ENCODE measurements around the gene COL2A1.

The COL2A1 gene

GRCh38 chr12:48012070-48012469 lies 7.8 kb upstream of the COL2A1 start:
- no peak for DNase-seq (ENCODE audit: low spot score)

GRCh38 chr12:48010366-48010970 lies 6.2 kb upstream of the COL2A1 start:
- no peak for DNase-seq (ENCODE audit: low spot score)

- no peak for DNase-seq (ENCODE audit: low spot score)
Observed at GRCh38 chr12:48009471-48009870, 5.2 kb upstream of the COL2A1 start.

- no peak for DNase-seq (ENCODE audit: low spot score)
Observed at GRCh38 chr12:48008950-48009349, 4.7 kb upstream of the COL2A1 start.

- no peak for DNase-seq (ENCODE audit: low spot score)
Observed at GRCh38 chr12:48008349-48008748, 4.1 kb upstream of the COL2A1 start.

- DNase-seq (ENCODE audit: low spot score): no peak
Observed at GRCh38 chr12:48007206-48007605, 2.9 kb upstream of the COL2A1 start.

DNA sequence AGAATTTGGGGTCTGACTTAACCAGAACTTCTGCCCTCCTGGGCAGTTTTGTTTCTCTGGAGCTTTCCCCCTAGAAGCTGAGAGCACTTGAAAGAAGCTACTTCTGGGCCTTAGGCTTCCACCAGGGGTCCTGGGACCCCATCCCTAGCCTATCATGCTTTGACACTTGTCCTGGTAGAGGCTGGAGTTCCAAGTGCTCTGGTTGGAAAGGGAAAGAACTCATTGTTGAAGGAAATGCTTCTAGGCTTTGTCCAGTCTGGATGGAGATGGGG lies 1.4 kb upstream of the COL2A1 start:
- no peak for DNase-seq (ENCODE audit: low spot score)

- DNase-seq (ENCODE audit: low spot score): no peak
Observed at GRCh38 chr12:48005001-48005749, 899 bp upstream of the COL2A1 start.

DNA sequence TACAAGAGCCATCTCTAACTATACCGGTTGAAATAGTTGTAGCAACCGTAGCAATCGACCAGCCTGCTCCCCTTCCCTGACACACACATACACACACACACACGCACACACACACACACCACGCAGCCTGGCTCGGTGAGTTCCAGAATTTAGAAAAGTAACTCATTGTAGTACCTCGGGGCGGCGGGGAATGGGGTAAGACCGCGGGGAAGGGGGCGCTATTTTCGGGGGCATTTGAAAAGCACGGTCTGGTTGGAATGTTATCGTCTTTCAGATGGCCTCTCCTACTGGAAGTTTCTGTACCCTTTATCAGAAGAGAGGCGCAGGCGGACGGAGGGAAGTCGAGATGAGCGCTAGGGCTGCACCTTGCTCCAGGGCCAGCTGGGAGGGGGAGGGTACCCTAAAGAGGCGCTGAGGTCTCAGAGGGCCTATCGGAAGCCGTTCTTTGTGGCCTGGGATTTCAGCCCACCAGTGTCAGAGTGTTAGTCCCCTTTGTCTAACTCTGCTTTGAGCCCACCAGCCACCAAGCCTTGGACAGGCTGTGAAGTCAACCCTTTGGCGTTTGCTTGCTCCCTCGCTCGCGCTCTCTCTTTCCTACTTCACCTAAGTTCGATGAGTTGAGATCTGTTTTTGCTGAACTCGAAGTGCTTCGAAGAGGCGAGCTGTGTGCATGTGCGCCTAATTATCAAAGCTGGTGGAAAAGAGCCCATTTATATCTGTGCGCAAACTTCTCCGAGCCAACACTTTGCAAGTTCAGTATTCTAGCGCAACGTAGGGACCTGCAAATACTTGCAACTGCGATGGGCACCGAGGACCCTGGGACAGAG lies 837 bp downstream of the COL2A1 start:
- DNase-seq (ENCODE audit: low spot score): no peak

GRCh38 chr12:48002773-48003218 lies 1.5 kb downstream of the COL2A1 start:
- DNase-seq (ENCODE audit: low spot score): peak; percentile 43

DNA sequence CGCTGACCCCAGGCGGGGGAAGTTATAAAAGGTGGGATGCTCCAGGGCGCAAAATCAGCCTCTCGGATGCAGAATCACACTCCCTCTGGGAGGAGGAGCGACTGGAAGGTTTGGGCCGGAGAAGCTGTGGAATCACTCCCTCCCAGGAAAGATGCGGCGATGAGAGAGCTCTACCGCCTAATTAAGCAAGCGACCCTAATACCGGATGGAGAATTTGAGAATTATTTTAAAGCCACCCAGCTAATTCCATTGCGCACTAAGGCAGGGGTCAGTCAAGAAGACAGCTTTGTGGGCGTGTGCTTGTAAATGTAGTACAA lies 1.9 kb downstream of the COL2A1 start:
- no peak for DNase-seq (ENCODE audit: low spot score)

GRCh38 chr12:48001505-48002413 lies 2.5 kb downstream of the COL2A1 start:
- peak; percentile 71 for DNase-seq (ENCODE audit: low spot score)

DNA sequence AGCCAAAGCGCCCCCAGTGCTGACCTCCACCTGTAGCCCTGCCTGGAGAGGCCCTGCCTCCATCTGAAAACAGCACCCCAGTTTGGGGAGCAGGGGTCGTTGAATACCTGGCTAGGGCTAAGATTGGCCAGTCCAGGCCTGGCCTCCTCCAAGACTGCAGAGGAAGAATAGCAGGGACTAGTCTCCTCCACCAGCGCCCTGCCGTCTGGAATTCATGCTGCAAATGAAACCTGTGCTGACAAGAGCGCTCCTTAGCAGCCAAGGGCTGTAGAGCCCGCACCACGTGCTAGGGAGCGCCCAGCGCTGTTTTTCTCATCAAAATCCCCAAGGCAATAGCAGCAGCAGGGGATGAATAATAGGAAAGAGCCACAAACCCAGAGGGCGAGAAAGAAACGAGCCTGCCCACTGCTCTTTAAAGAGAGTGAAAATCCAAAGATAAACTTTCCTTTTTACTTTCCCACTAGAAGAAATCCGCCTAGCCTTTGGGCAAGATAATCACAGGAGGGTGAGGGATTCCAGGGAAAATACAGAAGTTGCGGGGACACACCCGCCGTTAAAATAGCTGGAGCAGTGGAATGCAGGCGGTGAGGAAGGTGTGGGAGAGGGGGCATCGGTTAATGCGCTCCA lies 3.3 kb downstream of the COL2A1 start:
- peak; percentile 79 for DNase-seq (ENCODE audit: low spot score)

DNA sequence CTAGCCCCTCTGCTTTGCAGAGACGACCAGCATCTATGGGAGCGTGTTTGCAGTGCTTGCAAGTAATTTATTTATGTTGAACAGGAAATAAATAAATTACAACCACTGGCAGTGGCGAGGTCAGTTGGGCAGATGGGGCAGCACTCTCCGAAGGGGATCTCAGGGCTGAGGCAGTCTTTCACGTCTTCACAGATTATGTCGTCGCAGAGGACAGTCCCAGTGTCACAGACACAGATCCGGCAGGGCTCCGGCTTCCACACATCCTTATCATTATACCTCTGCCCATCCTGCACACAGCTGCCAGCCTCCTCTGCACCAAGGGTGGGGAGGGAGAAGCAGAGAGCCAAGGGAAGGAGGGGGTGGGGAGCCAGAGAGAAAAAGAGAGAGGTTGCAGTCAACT lies 4.5 kb downstream of the COL2A1 start:
- no peak for DNase-seq (ENCODE audit: low spot score)

- no peak for DNase-seq (ENCODE audit: low spot score)
Observed at GRCh38 chr12:47997321-47997720, 7.0 kb downstream of the COL2A1 start.

DNA sequence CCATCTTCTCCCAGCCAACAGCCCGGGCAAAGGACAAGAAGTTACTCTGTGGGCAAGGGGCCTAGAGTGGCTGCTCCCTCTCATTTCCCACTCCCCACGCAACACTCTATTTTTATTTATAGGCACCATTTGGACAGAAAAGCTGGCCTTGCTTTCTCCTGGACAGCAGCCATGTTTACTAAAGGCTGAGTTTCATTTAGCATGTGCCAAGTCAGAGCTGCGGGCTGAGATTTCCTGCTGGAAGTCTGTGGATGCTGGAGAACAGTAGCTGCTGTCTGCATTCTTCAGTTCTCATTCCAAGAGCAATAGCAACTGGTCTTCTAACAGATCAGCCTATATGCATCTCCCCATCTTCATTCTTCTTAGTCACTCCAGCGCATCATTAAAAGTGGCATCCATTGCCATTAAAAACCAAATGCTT lies 8.3 kb downstream of the COL2A1 start:
- DNase-seq (ENCODE audit: low spot score): peak; percentile 58

DNA sequence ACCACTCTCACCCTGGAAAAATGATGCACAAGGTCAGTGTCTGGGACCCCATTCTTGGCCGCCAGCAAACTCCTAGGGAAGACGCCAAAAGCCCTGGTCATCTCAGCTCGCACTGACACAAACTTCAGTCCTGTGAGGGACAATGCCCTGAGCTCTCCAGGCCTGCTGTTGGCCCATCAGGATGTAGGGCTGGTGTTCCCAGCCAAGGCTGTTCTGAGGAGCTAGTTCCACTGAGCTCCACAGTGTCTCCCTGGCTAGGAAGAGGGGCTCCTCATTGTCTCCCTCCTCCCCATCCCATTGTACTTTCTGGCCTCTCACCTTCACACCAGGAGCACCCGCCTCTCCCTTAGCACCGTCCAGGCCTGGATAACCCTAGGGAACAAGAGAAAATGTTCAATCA lies 10.8 kb downstream of the COL2A1 start:
- DNase-seq (ENCODE audit: low spot score): no peak

GRCh38 chr12:47992776-47993175 lies 11.5 kb downstream of the COL2A1 start:
- DNase-seq (ENCODE audit: low spot score): no peak

DNA sequence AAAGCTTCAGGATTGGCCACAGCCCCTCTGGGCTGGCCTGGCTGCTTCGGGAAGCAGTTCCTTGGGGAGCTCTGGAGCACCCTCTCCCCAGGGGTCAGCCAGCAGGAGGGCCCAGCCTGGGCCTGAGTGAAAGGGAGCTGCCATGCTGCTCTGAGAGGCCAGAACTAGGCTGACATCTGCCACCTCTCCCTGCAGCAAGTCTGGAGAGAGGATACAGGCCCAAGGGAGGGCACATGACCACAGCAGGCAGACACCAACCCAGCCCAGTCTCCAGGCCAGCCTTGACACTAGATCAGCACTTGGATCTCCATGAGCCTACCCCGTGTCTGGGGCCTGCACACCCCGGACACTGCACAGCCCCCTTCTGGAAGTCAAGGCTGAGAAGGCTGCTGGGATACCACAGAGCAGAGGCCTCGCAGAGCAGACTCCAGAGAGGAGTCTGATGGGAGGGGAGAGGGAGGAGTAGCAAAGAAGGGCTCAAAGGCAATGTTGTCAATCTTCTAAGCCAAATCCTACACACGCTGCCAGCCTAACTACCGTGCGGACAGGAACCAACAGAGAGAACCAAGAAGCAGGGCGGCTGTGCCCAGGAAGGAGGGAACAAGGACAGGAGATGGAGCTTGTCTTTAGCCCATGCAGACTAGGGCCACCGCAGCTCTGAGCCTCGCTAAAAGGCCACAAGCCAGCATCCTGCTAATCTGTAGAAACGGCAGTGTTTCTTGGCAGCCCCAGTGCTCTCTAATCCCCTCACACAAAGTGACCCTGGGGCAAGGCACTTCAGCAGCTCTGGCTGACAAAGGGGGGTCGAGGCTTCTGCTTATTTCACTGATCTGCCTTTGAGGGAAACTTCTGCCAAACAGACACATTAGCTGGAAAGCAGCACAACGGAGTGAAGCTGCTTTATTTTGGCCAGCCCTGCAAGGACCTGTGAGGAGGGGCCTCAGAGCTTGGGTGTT lies 12.9 kb downstream of the COL2A1 start:
- no peak for DNase-seq (ENCODE audit: low spot score)

GRCh38 chr12:47990351-47991105 lies 13.7 kb downstream of the COL2A1 start:
- DNase-seq (ENCODE audit: low spot score): no peak

All from AG08395 (cell line).